ENCODE measurements around the gene PI16.

DNA sequence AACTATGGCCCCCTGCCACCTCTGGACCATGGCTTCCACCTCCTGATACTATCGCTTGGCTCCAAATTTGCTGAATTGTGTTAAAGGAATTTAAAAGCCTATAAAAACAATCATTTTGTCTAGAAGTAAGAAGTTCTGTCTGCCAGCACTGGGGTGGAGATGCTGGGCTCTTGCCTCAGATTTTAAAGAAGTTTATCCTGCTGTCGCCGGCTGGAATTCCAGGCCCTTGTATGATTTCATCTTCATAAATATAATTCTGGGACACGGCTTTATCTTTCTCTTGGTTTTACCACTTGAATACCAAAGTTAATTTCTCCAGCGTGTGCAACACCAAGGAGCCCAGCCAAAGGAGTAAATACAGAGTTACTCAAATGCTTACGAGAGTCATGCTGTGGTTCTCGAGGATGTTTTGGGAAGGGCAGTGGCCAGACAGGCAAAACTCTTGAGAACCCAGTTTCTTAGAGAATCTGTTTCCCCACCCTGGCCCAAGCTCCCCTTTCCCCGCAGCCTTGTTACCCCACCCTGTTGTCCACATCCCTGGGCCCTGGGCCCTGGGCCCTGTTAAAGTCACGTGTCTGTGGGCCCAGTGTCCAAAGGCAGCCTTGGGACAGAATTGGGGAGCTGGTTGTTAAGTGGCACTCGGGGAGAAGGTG lies 36.9 kb upstream of the PI16 start:
- TF ChIP-seq POLR2A (IDR thresholded peaks at IDR 0.05) (no peak), POLR2AphosphoS5 (IDR thresholded peaks at IDR 0.05) (peak in 1 of 4 donors; percentile 34), CTCF (IDR thresholded peaks at IDR 0.05) (no peak), EP300 (IDR thresholded peaks at IDR 0.05) (no peak)

Measured in sigmoid colon (tissue), 4 donors.